ENCODE measurements around the gene OR14I1.

OR14I1 gene

DNA sequence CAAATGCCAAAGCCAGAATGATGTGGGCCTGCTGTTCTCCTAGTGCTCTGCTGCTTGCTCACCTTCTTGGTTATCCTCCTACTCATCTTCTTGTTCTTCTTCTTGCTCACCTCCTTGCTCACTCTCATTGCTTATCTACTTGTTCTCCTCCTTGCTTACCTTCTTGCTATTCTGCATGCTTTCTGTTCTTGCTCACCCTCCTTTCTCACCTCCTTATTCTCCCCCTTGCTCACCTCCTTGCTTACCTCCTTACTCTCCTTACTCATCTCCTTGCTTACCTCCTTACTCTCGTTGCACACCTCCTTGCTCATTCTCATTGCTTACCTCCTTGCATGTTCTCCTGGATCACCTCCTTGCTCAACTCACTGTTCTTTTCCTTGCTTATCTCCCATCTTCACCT, at the start of gene OR14I1:
Gene OR14I1, minus strand, starts transcription at position 53 of the 400 bp plus-strand sequence.
- no peak for DNase-seq

DNA sequence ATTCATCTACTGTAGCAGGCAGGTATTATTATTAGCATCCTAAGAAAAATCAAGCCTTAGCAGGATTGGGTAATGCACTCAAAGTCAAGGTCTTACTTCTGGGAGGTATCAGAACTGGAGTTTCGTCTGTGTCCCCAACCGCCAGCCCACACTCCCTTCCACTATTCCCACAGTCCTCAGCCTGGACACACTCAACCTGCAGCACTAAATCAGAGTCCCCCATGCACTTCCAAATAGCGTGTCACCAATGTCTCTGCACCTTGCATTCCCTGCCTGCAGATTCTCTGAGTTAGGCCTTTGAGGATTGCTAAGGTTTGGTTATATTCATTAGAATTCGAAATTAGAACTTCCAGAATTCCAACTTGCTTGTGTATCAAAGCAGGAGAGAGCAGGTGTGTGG, 49.1 kb upstream of the OR14I1 start:
- no peak for DNase-seq

- DNase-seq: no peak
Observed at GRCh38 chr1:248751142-248751541, 48.6 kb upstream of the OR14I1 start.

DNA sequence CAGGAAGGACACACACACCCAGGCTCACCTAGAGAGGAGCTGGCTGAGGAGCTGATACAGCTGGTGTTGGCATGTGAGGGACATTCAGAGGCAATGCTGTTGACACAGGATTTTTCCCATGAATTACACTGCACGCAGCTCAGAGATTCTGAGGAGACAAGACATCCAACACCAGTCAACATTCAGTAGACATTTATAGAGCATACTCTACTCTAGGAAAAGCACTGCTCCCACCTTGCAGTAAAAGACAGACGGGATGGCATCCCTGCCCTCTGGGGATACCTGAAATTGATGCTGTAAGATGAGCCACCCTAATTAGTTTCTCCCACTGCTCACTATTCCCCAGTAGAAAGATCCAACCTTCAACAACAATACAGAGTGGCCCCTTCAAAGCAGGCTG, 47.9 kb upstream of the OR14I1 start:
- DNase-seq: no peak

- DNase-seq: no peak
Observed at GRCh38 chr1:248748211-248748610, 45.6 kb upstream of the OR14I1 start.

DNA sequence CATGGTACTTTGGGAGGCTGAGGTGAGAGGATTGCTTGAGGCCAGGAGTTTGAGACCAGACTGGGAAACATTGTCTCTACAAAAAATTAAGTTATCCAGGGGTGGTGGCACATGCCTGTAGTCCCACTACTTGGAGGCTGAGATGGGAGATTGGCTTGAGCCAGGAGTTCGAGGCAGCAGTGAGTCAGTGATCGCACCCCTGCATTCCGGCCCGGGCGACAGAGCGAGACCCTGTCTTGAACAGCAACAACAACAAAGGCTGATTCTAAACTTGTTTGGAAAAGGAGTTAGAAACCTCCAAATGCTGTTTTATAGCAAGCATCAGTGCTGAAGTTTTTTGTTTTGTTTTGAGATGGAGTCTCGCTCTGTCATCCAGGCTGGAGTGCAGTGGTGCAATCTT, 38.3 kb upstream of the OR14I1 start:
- no peak for DNase-seq

GRCh38 chr1:248739572-248740205, 37.1 kb upstream of the OR14I1 start:
- no peak for DNase-seq

- no peak for DNase-seq
Observed at GRCh38 chr1:248737457-248737856, 34.9 kb upstream of the OR14I1 start.

DNA sequence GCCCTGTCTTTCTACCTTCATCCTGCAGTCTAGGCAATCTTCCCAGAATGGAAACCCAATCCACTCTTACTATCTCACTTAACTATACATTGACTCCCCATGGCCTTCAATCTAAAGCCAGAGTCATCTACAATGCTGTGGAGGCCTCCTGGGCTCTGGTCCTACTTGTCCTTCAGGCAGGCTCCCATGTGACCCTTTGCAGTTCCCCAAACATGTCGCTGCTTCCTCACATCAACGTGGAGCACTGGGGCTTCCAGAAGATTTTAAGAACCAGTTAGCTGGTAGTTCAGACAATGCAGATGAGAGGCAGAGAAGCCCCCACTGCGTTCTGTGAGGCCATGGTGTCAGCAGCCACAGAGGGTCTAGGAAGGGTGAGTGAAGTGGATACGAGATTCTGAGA, 34.4 kb upstream of the OR14I1 start:
- DNase-seq: no peak

DNA sequence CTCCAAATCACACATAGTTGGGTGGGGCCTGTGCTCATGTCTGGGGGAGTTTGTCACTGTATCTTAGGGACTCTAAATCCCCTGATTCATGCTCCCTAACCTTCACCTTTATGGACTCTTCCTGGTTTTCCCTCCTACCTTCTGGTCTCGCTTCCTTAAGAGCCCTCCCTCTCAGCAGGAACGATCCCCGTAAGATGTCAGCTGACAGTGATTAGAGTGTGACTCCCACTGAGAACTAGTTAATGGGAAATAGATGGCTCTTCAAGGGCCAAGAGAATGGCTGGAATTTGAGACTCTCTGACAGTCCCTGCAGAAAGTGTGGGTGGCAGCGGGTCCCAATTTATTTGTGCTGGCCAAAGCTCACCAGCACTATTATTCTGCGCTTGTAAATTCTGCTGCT, 31.0 kb upstream of the OR14I1 start:
- no peak for DNase-seq

- DNase-seq: no peak
Observed at GRCh38 chr1:248730507-248731335, 28.2 kb upstream of the OR14I1 start.

- DNase-seq: no peak
Observed at GRCh38 chr1:248714248-248714647, 11.7 kb upstream of the OR14I1 start.

GRCh38 chr1:248710305-248710900, 7.8 kb upstream of the OR14I1 start:
- DNase-seq: no peak

DNA sequence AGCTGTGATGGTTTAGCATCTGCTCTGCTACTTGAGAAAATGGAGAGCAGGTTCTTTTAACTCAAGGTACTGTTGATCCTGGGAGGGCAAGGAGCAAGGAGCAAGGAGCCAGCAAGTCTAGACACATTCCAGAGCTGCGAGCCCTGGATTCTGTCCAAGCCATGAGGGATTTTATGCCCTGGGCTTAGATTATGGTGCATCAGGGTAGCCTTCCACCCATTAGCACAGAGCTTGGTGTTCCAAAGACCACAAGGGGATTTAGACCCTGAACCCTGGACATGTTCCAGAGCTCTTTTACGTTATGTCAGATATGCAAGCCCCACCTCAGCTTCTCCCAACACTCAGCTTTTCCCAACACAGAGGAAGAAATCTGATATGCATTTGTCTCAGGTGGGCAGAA, 2.0 kb upstream of the OR14I1 start:
- DNase-seq: no peak

DNA sequence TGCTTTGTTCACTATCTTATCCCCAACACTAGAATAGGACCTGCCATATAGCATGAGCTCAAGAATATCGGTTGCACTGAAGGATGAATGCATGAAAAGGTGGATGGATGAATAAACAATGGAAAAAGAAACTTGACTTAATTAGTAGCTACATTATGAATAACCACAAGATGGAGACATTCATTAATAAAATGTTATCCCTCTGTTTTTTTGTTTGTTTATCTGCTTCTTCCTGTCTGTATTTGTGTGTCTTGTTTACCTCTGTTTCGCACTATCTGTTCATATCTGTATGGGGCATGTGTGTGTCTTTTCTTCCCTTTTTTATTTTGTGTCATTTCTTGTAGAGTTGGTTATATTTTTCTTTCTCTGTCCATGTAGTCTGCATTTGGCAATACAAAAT, 1.1 kb upstream of the OR14I1 start:
- DNase-seq: no peak

- no peak for DNase-seq
Observed at GRCh38 chr1:248699099-248699498, 3.5 kb downstream of the OR14I1 start.

GRCh38 chr1:248697907-248698306, 4.7 kb downstream of the OR14I1 start:
- DNase-seq: no peak

DNA sequence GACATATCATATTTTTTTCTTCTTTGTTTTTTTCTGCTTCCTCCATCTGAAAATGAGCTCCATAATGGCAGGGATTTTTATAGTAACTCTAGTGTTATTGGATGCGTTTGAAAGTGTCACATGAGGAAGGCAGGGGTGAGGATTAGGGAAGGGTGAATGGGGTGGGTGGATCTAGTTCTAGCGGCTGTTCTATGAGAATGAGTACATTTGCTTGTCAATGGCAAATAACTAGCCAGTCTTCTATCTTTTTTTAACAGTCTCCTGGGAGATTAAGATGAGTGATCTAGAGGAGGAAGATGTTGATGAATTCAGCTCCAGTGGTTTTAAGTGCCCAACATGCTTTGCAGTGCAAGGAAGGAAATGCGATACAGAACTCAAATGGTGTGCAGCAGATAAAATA, 5.8 kb downstream of the OR14I1 start:
- no peak for DNase-seq

GRCh38 chr1:248696261-248696660, 6.3 kb downstream of the OR14I1 start:
- no peak for DNase-seq

DNA sequence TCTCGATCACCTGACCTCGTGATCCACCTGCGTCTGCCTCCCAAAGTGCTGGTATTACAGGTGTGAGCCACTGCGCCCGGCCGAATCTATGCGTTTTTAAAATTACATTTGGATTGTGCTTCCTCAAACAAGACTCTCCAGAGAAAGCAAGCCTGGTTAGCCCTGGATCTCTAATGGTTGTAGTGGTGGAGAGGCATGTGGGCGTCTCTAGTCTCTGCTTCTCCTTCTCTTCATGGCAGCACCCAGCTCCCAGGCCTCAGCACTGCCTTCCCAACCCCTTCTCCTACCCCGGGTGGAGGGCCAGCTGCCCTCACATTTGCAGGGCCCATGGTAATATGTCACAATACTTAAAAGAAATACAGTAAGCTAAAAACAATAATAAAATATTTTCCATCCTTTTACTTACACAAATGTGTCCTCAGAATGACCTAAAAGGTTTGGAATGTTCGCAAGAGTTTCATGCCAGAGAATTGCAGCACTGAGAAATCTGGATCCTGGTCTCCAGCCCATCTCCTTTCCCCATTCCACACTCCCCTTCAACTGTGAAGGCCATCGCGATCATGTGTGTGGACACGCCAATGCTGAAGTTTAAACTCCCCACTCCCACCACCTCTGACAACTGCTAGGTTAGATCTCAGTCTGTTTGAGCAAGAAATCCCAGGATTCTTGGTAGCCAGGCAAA, 7.0 kb downstream of the OR14I1 start:
- no peak for DNase-seq

DNA sequence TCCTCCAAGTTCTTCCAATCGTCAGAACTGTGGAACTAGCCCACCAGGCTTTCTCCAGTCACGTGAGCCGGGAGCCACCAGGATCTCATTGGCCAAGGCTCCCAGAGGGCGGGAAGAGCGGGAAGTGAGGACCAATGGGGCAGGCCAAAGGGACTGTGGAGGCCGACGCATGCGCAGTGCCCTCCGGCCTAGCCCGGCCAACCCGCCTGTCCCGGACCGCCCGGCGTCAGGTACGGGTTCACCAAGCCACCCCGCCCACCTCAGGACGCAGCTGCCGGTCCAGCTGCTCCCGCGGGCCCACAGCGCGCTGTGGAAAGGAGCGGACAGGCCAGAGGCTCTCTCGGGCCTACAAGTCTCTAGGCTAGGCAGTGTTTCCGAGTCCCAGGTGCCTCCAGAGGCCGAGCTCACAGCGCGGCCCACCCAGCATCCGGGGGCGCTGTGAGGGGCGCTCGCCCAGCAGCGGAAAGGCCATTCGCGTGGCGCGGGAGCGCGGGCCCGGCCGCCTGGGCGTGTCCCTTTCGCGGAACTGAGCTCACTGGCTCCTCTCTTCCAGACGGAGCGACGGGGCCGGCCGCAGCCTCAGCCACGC, 10.9 kb downstream of the OR14I1 start:
- no peak for DNase-seq

DNA sequence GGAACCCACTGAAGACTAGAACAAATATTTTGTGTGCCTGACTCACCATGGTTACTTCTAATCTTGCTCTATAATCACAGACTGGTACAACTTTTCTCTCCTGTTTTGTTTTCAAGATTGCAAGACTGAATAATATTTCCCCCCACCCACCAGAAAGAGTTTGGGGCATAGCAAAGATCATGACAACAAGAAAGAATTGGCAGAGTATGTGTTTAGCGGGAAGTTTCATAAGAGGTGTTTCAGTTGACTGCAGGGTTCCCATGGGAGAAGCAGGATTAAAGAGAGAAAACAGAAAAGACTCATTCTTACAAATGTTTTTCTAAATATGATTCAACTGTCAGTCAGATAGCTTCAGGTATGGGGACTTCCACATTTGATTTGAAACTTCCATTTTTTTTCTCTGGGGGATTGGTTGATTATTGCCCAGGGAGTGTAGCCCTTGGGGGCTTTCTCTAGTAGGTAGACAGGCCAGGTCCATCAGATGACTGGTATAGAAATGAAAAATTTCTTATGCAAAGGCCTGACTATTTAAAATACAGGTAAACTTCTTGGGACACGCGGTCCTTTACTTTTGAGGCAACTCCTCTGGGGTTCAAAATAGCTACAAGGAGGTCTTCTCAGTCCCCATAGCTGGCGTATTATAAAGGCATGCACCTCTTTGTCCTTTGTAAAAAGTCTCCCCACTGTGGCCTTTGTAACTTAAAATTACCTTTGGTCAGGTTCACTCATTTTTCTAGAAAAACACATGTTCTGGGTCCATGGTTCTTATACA, 13.9 kb downstream of the OR14I1 start:
- no peak for DNase-seq
